H7 (cell line): ENCODE measurements around the gene SFRP5. TPM values are rescaled to one million over a fixed set of nuclear protein-coding genes. Genes with fewer than 3 reads are reported as not detected.

Source experiments
- DNase-seq: peaks from one replicate; pipeline ENCODE4 v3.0.0; 2012
- H3K27me3 ChIP-seq: 2 replicates; pipeline ENCODE4 v1.6.0; 2011; ENCODE audit warnings: mild to moderate bottlenecking, low read length; ENCODE audit not compliant: control insufficient read depth, insufficient read depth
- H3K36me3 ChIP-seq: replicated peaks from 2 replicates; pipeline ENCODE4 v1.5.1; 2011; ENCODE audit warnings: low read length; ENCODE audit not compliant: control insufficient read depth, insufficient read depth
- H3K4me3 ChIP-seq: 2 replicates; pipeline ENCODE4 v1.5.1; 2011; ENCODE audit warnings: low read depth, mild to moderate bottlenecking, control low read depth, low read length, moderate library complexity; ENCODE audit not compliant: insufficient read depth
- total RNA-seq: library from RNA; depleted of rRNA; stranded (reverse); fragments of >200 nt; shearing (Covaris generic); gene quantifications from 2 replicates; pipeline ENCODE4 v1.2.3, GENCODE V29; 2014; rRNA removed

The SFRP5 gene
- total RNA-seq, 1 experiment from 2014 or later, result 2.3 TPM

GRCh38 chr10:97721871-97722780, 49.7 kb downstream of the SFRP5 start:
- Histone ChIP-seq H3K36me3 (no peaks in the 10 kb centered on the region), H3K27me3 (no peaks in the 10 kb centered on the region), H3K4me3 (no peak overlapping the region)
- DNase-seq, result no peak

GRCh38 chr10:97719602-97720001, 52.2 kb downstream of the SFRP5 start:
- Histone ChIP-seq H3K36me3 (no peaks in the 10 kb centered on the region), H3K27me3 (no peaks in the 10 kb centered on the region), H3K4me3 (no peak overlapping the region)
- DNase-seq, result peak; percentile 36

- no peaks in the 10 kb centered on the region for H3K36me3 ChIP-seq
- no peaks in the 10 kb centered on the region for H3K27me3 ChIP-seq
- peak; percentile 36 for DNase-seq
- no peak overlapping the region for H3K4me3 ChIP-seq
Measured at GRCh38 chr10:97718659-97719142, 53.1 kb downstream of the SFRP5 start.

GRCh38 chr10:97718178-97718577, 53.6 kb downstream of the SFRP5 start:
- H3K36me3 ChIP-seq, result no peaks in the 10 kb centered on the region
- H3K4me3 ChIP-seq, result no peak overlapping the region
- DNase-seq, result peak; percentile 18
- H3K27me3 ChIP-seq, result no peaks in the 10 kb centered on the region

GRCh38 chr10:97717627-97718026, 54.2 kb downstream of the SFRP5 start:
- Histone ChIP-seq H3K27me3 (no peaks in the 10 kb centered on the region), H3K36me3 (no peaks in the 10 kb centered on the region), H3K4me3 (no peak overlapping the region)
- DNase-seq, result peak; percentile 8

Other genes with a start within 250 kb of the SFRP5 start
- not detected in 2 replicates for gene ANKRD2, start 199.2 kb downstream of the SFRP5 start, total RNA-seq
- 0.37 TPM in 1 of 2 replicates, not detected in the other for gene HOGA1, start 187.6 kb downstream of the SFRP5 start, total RNA-seq
- not detected in 2 replicates for gene C10orf62, start 182.3 kb downstream of the SFRP5 start, total RNA-seq
- gene MORN4, start 138.5 kb downstream of the SFRP5 start, total RNA-seq, result 12.0 and 13.7 TPM in 2 replicates
- 19.6 and 26.2 TPM in 2 replicates for gene PI4K2A, start 131.3 kb downstream of the SFRP5 start, total RNA-seq
- 10.6 and 13.6 TPM in 2 replicates for gene AVPI1, start 84.8 kb downstream of the SFRP5 start, total RNA-seq
- 18.7 and 21.2 TPM in 2 replicates for gene MARVELD1, start 58.3 kb downstream of the SFRP5 start, total RNA-seq
- 19.2 and 21.8 TPM in 2 replicates for gene ZFYVE27, start 34.9 kb downstream of the SFRP5 start, total RNA-seq
- gene GOLGA7B, start 77.8 kb upstream of the SFRP5 start, total RNA-seq, result 0.04 TPM in 1 of 2 replicates, not detected in the other